ENCODE data around the gene TMOD3. TPM values are rescaled to one million over a fixed set of nuclear protein-coding genes. Genes with fewer than 3 reads are reported as not detected.

Gene TMOD3
- total RNA-seq, 2 experiments from 2014 or later: 68.0 to 70.3 TPM

- no peak overlapping the region for H3K27ac Mint-ChIP-seq
- peaks cover 5% of the 10 kb centered on the region for H3K4me1 Mint-ChIP-seq
- ATAC-seq (ENCODE audit: low read depth): no peak
- no peak for DNase-seq
- peaks cover 23% of the 10 kb centered on the region for H3K36me3 Mint-ChIP-seq
- POLR2A ChIA-PET: no interaction called here
- no peak overlapping the region for H3K4me3 Mint-ChIP-seq
- H3K9me3 Mint-ChIP-seq: no peaks in the 10 kb centered on the region
- H3K27me3 Mint-ChIP-seq: no peaks in the 10 kb centered on the region
Measured at GRCh38 chr15:51802593-51802992, 26.9 kb upstream of the TMOD3 start.

GRCh38 chr15:51803965-51804364 is 25.5 kb upstream of the TMOD3 start:
- Mint-ChIP-seq H3K27ac (no peak overlapping the region), H3K27me3 (no peaks in the 10 kb centered on the region), H3K9me3 (no peaks in the 10 kb centered on the region), H3K4me1 (no peaks in the 10 kb centered on the region), H3K4me3 (no peak overlapping the region), H3K36me3 (peaks cover 18% of the 10 kb centered on the region)
- no peak for DNase-seq
- POLR2A ChIA-PET: no interaction called here
- no peak for ATAC-seq (ENCODE audit: low read depth)

- DNase-seq: no peak
- no peak overlapping the region for H3K4me3 Mint-ChIP-seq
- ATAC-seq (ENCODE audit: low read depth): no peak
- H3K36me3 Mint-ChIP-seq: peaks cover 17% of the 10 kb centered on the region
- H3K4me1 Mint-ChIP-seq: no peaks in the 10 kb centered on the region
- no peaks in the 10 kb centered on the region for H3K9me3 Mint-ChIP-seq
- H3K27me3 Mint-ChIP-seq: no peaks in the 10 kb centered on the region
- no peak overlapping the region for H3K27ac Mint-ChIP-seq
- POLR2A ChIA-PET: no interaction called here
Measured at GRCh38 chr15:51806123-51806522, 23.3 kb upstream of the TMOD3 start.

GRCh38 chr15:51809457-51809856 is 20.0 kb upstream of the TMOD3 start:
- no peak for ATAC-seq (ENCODE audit: low read depth)
- H3K36me3 Mint-ChIP-seq: peaks cover 15% of the 10 kb centered on the region
- H3K4me1 Mint-ChIP-seq: no peaks in the 10 kb centered on the region

GRCh38 chr15:51812598-51812997 is 16.9 kb upstream of the TMOD3 start:
- Mint-ChIP-seq H3K36me3 (peaks cover 3% of the 10 kb centered on the region), H3K27ac (no peak overlapping the region), H3K4me3 (no peak overlapping the region), H3K9me3 (no peaks in the 10 kb centered on the region), H3K27me3 (no peaks in the 10 kb centered on the region), H3K4me1 (no peaks in the 10 kb centered on the region)
- DNase-seq (no peak), ATAC-seq (ENCODE audit: low read depth) (no peak)
- POLR2A ChIA-PET: interaction anchor here (0.5 kb wide), 1 partner anchor 9 kb away, joined by 4 read pairs; no protein-coding TSS in a partner anchor

More at GRCh38 chr15:51809457-51809856, 20.0 kb upstream of the TMOD3 start:
- no peak overlapping the region for H3K4me3 Mint-ChIP-seq
- no peak for DNase-seq
- H3K9me3 Mint-ChIP-seq: no peaks in the 10 kb centered on the region
- H3K27me3 Mint-ChIP-seq: no peaks in the 10 kb centered on the region
- no peak overlapping the region for H3K27ac Mint-ChIP-seq
- POLR2A ChIA-PET: no interaction called here

- Mint-ChIP-seq H3K4me3 (no peak overlapping the region), H3K9me3 (no peaks in the 10 kb centered on the region), H3K4me1 (no peaks in the 10 kb centered on the region), H3K27me3 (no peaks in the 10 kb centered on the region), H3K36me3 (peaks cover 6% of the 10 kb centered on the region), H3K27ac (no peak overlapping the region)
- POLR2A ChIA-PET: no interaction called here
- DNase-seq: no peak
- no peak for ATAC-seq (ENCODE audit: low read depth)
Measured at GRCh38 chr15:51814606-51815005, 14.8 kb upstream of the TMOD3 start.

DNA sequence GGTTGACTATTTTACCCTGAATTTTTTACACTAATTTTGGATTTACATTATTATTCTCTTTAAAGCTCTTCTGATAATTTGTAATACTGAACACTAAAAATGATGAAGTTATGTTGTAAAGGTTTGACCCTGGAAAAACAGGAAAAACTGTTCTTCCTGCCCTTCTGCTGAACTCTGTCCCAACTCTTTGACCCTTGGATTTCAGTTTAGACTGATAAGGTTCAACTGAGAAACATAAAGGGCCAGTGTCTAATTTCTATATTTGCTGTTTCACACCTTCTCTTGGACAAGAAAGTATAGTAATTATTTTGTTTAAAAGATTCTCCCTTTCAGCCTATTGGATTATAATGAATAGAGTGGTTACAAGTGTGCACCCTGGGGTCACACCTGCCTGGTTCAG is 12.8 kb upstream of the TMOD3 start:
- no peak overlapping the region for H3K4me3 Mint-ChIP-seq
- peaks cover 10% of the 10 kb centered on the region for H3K36me3 Mint-ChIP-seq
- DNase-seq (no peak), ATAC-seq (ENCODE audit: low read depth) (no peak)
- H3K4me1 Mint-ChIP-seq: no peaks in the 10 kb centered on the region
- H3K27me3 Mint-ChIP-seq: no peaks in the 10 kb centered on the region
- H3K27ac Mint-ChIP-seq: no peak overlapping the region
- H3K9me3 Mint-ChIP-seq: peaks cover 6% of the 10 kb centered on the region
- POLR2A ChIA-PET: no interaction called here

GRCh38 chr15:51818150-51818549 is 11.3 kb upstream of the TMOD3 start:
- Mint-ChIP-seq H3K27me3 (peaks cover 3% of the 10 kb centered on the region), H3K9me3 (peaks cover 10% of the 10 kb centered on the region), H3K4me1 (no peaks in the 10 kb centered on the region), H3K36me3 (peaks cover 9% of the 10 kb centered on the region), H3K27ac (no peak overlapping the region), H3K4me3 (no peak overlapping the region)
- no peak for ATAC-seq (ENCODE audit: low read depth)
- POLR2A ChIA-PET: no interaction called here
- no peak for DNase-seq

- Mint-ChIP-seq H3K4me1 (peaks cover 4% of the 10 kb centered on the region), H3K4me3 (no peak overlapping the region), H3K27ac (no peak overlapping the region), H3K9me3 (peaks cover 7% of the 10 kb centered on the region), H3K27me3 (peaks cover 10% of the 10 kb centered on the region), H3K36me3 (no peaks in the 10 kb centered on the region)
- DNase-seq (no peak), ATAC-seq (ENCODE audit: low read depth) (no peak)
- POLR2A ChIA-PET: no interaction called here
Measured at GRCh38 chr15:51825698-51826097, 3.8 kb upstream of the TMOD3 start.

DNA sequence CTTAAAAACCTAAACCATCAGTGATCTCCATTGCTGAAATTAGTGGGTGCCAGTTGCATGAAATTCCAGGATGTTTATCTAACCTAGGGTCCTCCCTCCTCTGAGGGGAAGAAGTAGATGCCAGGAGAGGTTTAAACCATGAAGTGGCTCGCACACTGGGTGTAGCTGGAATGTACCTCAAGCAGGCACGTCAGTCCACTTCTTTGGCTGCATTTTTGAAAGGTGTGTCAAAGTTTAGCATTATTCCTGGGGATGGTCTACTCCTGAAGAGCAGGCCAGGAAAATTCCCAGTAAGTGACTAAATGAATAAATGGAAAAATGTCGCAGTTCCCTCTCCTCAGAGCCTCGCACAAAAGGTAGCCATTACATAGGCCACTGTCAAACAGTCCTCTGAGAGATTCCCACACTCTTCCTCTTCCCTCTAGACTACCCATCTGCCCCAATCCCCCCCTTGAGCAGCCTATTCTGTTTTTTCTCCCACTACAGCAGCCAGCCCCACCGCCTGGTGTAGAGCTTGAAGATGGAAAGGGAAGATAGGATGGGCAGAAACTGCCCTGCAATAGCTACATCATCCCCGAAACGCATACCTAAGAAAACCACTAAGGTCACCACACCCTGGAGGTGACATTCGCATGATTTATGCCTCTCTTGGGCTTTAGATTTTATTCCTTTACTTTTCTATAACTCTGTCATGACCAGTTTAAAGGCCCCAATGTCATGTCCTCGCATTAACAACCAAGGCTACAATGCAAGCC is 655 bp upstream of the TMOD3 start:
- DNase-seq: no peak
- Mint-ChIP-seq H3K4me3 (peak overlapping the region; percentile 98), H3K36me3 (peaks cover 9% of the 10 kb centered on the region), H3K4me1 (peaks cover 29% of the 10 kb centered on the region), H3K9me3 (no peaks in the 10 kb centered on the region), H3K27me3 (peaks cover 7% of the 10 kb centered on the region), H3K27ac (no peak overlapping the region)
- ATAC-seq (ENCODE audit: low read depth): no peak
- POLR2A ChIA-PET: interaction anchor here (0.9 to 1.2 kb wide), 2 partner anchors 92 to 351 kb away, joined by 4 read pairs; no protein-coding TSS in a partner anchor

GRCh38 chr15:51830276-51830806 is 888 bp downstream of the TMOD3 start:
- H3K9me3 Mint-ChIP-seq: no peaks in the 10 kb centered on the region
- peaks cover 36% of the 10 kb centered on the region for H3K4me1 Mint-ChIP-seq
- peak overlapping the region; percentile 98 for H3K4me3 Mint-ChIP-seq
- POLR2A ChIA-PET: interaction anchor here (0.6 to 1.1 kb wide), 4 partner anchors 11 to 93 kb away, joined by 3 to 5 read pairs (median 4); partner anchors contain the start of gene LYSMD2
- peak overlapping the region; percentile 97 for H3K27ac Mint-ChIP-seq
- ATAC-seq (ENCODE audit: low read depth) (no peak), DNase-seq (no peak)
- H3K36me3 Mint-ChIP-seq: peaks cover 9% of the 10 kb centered on the region
- peaks cover 3% of the 10 kb centered on the region for H3K27me3 Mint-ChIP-seq

DNA sequence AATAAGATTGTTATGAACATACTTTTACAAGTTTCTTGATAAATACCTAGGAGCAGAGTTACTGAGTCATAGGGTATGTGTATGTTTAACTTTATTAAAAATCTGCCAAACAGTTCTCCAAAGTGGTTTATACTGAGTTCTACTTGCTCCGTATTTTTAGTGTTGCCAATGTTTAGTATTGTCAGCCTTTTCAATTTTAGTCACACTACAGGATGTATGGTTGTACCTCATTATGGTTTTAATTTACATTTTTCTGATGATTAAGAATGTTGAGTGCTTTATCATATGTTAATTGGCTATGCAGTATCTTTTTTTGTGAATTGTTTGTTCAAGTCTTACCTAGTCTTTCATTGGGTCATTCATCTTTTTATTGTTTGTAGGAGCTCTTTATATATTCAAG is 4.3 kb downstream of the TMOD3 start:
- no peak overlapping the region for H3K27ac Mint-ChIP-seq
- peaks cover 53% of the 10 kb centered on the region for H3K4me1 Mint-ChIP-seq
- H3K36me3 Mint-ChIP-seq: peaks cover 15% of the 10 kb centered on the region
- H3K4me3 Mint-ChIP-seq: no peak overlapping the region
- H3K27me3 Mint-ChIP-seq: no peaks in the 10 kb centered on the region
- no peak for DNase-seq
- POLR2A ChIA-PET: no interaction called here
- no peaks in the 10 kb centered on the region for H3K9me3 Mint-ChIP-seq
- ATAC-seq (ENCODE audit: low read depth): no peak

DNA sequence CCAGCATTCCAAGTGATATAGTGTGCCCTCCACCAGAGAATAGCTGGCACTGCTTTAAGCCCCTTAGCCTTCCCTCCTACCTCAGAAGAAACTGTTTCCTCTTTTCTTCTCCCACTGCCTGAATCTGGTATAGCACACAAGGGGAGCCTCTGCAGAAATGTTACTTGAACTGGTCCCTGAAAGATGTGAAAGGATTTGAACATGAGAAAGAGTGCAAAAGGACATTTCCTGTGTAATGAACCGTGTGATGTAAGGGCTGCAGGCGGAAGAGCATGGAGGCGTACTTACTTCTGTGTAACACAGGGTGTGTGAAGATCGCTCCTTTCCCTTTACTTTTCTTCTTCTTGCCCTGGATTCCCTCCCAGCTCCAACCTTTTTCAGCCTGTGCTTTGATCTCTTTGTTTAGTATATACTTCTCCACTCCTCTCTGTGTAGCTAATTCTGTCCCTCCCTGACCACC is 8.4 kb downstream of the TMOD3 start:
- no peaks in the 10 kb centered on the region for H3K27me3 Mint-ChIP-seq
- H3K27ac Mint-ChIP-seq: peak overlapping the region; percentile 79
- peaks cover 57% of the 10 kb centered on the region for H3K4me1 Mint-ChIP-seq
- peaks cover 10% of the 10 kb centered on the region for H3K36me3 Mint-ChIP-seq
- DNase-seq: no peak
- ATAC-seq (ENCODE audit: low read depth): peak; percentile 87
- no peaks in the 10 kb centered on the region for H3K9me3 Mint-ChIP-seq
- H3K4me3 Mint-ChIP-seq: peak overlapping the region; percentile 65
- POLR2A ChIA-PET: interaction anchor here (1.0 kb wide), 1 partner anchor 9 kb away, joined by 3 read pairs; no protein-coding TSS in a partner anchor

GRCh38 chr15:51838270-51838669 is 8.8 kb downstream of the TMOD3 start:
- Mint-ChIP-seq H3K9me3 (no peaks in the 10 kb centered on the region), H3K36me3 (peaks cover 9% of the 10 kb centered on the region), H3K27ac (peak overlapping the region; percentile 79), H3K4me1 (peaks cover 58% of the 10 kb centered on the region), H3K27me3 (no peaks in the 10 kb centered on the region), H3K4me3 (peak overlapping the region; percentile 65)
- POLR2A ChIA-PET: interaction anchor here (0.6 to 1.0 kb wide), 2 partner anchors 9 to 60 kb away, joined by 3 to 4 read pairs; no protein-coding TSS in a partner anchor
- ATAC-seq (ENCODE audit: low read depth): no peak
- no peak for DNase-seq
